ENCODE results near the gene ARHGEF28.

GRCh38 chr5:73857446-73857845 is 231.4 kb downstream of the ARHGEF28 start:
- TF ChIP-seq RAD21 (conservative IDR thresholded peaks at IDR 0.05) (no peak), REST (IDR thresholded peaks at IDR 0.05; ENCODE audit: borderline replicate concordance) (no peak), CTCF (IDR thresholded peaks at IDR 0.05; ENCODE audit: poor library complexity, severe bottlenecking) (no peak), MXI1 (conservative IDR thresholded peaks at IDR 0.05; ENCODE audit: poor library complexity, severe bottlenecking) (no peak), EP300 (conservative IDR thresholded peaks at IDR 0.05; ENCODE audit: poor library complexity, severe bottlenecking) (no peak), EZH2 (IDR thresholded peaks at IDR 0.05; ENCODE audit: borderline replicate concordance, insufficient read depth, low read length, poor library complexity, severe bottlenecking) (no peak), POLR2AphosphoS5 (IDR thresholded peaks at IDR 0.05) (no peak)

Measured in neural cell (in vitro differentiated cells).